Measurements from ENCODE around the gene AVEN.

- no peak for TF ChIP-seq POLR2AphosphoS5 (IDR thresholded peaks at IDR 0.05)
- no peak for TF ChIP-seq CTCF (IDR thresholded peaks at IDR 0.05)
These were observed 186.4 kb downstream of the AVEN start for GRCh38 chr15:33852570-33852969.

Data from breast epithelium (tissue), 3 donors.